Measurements from ENCODE around the gene FOXJ3. TPM values are rescaled to one million over a fixed set of nuclear protein-coding genes. Genes with fewer than 3 reads are reported as not detected.

The FOXJ3 gene
- total RNA-seq, 4 donors from 2014 or later, result 42.9 to 68.5 (median 52.5) TPM

- no peak for DNase-seq
- Histone ChIP-seq H3K4me3 (no peak overlapping the region), H3K4me1 (peaks cover 0 to 8% (median 3%) of the 10 kb centered on the region in 4 donors), H3K36me3 (peaks cover 0 to 9% (median 0%) of the 10 kb centered on the region in 3 donors), H3K27ac (peak overlapping the region in 1 of 4 donors; percentile 42), H3K27me3 (no peaks in the 10 kb centered on the region), H3K9me3 (no peaks in the 10 kb centered on the region)
- TF ChIP-seq POLR2A (IDR thresholded peaks at IDR 0.05), result no peak
- no peak for TF ChIP-seq CTCF (IDR thresholded peaks at IDR 0.05)
These were observed 74.5 kb downstream of the FOXJ3 start for GRCh38 chr1:42260376-42261070.

GRCh38 chr1:42259739-42260064, 75.3 kb downstream of the FOXJ3 start:
- DNase-seq, result no peak
- Histone ChIP-seq H3K9me3 (no peaks in the 10 kb centered on the region), H3K36me3 (peaks cover 0 to 4% (median 0%) of the 10 kb centered on the region in 3 donors), H3K27ac (peak overlapping the region in 2 of 4 donors; percentile 42 to 45), H3K4me1 (peaks cover 0 to 8% (median 3%) of the 10 kb centered on the region in 4 donors), H3K27me3 (no peaks in the 10 kb centered on the region), H3K4me3 (no peak overlapping the region)
- TF ChIP-seq POLR2A (IDR thresholded peaks at IDR 0.05), result no peak

GRCh38 chr1:42259059-42259738, 75.8 kb downstream of the FOXJ3 start:
- no peak for DNase-seq
- Histone ChIP-seq H3K4me1 (peaks cover 0 to 8% (median 3%) of the 10 kb centered on the region in 4 donors), H3K36me3 (no peaks in the 10 kb centered on the region), H3K27ac (peak overlapping the region in 2 of 4 donors; percentile 42 to 45), H3K4me3 (no peak overlapping the region), H3K27me3 (no peaks in the 10 kb centered on the region), H3K9me3 (no peaks in the 10 kb centered on the region)
- TF ChIP-seq CTCF (IDR thresholded peaks at IDR 0.05) (no peak), POLR2A (IDR thresholded peaks at IDR 0.05) (no peak)

GRCh38 chr1:42258218-42258617, 76.8 kb downstream of the FOXJ3 start:
- TF ChIP-seq CTCF (IDR thresholded peaks at IDR 0.05) (no peak), POLR2A (IDR thresholded peaks at IDR 0.05) (no peak)
- peaks cover 0 to 8% (median 3%) of the 10 kb centered on the region in 4 donors for H3K4me1 ChIP-seq
- H3K27me3 ChIP-seq, result no peaks in the 10 kb centered on the region
- DNase-seq, result no peak
- H3K4me3 ChIP-seq, result no peak overlapping the region
- H3K27ac ChIP-seq, result peak overlapping the region in 1 of 4 donors; percentile 7
- no peaks in the 10 kb centered on the region for H3K36me3 ChIP-seq
- H3K9me3 ChIP-seq, result no peaks in the 10 kb centered on the region

- DNase-seq, result no peak
- no peaks in the 10 kb centered on the region for H3K27me3 ChIP-seq
- TF ChIP-seq CTCF (IDR thresholded peaks at IDR 0.05) (no peak), POLR2A (IDR thresholded peaks at IDR 0.05) (no peak)
- H3K4me1 ChIP-seq, result no peaks in the 10 kb centered on the region
- no peaks in the 10 kb centered on the region for H3K36me3 ChIP-seq
- H3K27ac ChIP-seq, result no peak overlapping the region
- H3K9me3 ChIP-seq, result no peaks in the 10 kb centered on the region
- no peak overlapping the region for H3K4me3 ChIP-seq
These were observed 84.0 kb downstream of the FOXJ3 start for GRCh38 chr1:42251042-42251441.

GRCh38 chr1:42250164-42250563, 84.9 kb downstream of the FOXJ3 start:
- Histone ChIP-seq H3K9me3 (no peaks in the 10 kb centered on the region), H3K4me3 (no peak overlapping the region), H3K36me3 (no peaks in the 10 kb centered on the region), H3K27ac (no peak overlapping the region), H3K4me1 (no peaks in the 10 kb centered on the region), H3K27me3 (no peaks in the 10 kb centered on the region)
- no peak for TF ChIP-seq CTCF (IDR thresholded peaks at IDR 0.05)
- TF ChIP-seq POLR2A (IDR thresholded peaks at IDR 0.05), result no peak
- no peak for DNase-seq
